GM19035 (cell line): ENCODE measurements around the gene NAV2.

Experiments
- ATAC-seq: cut with Tn5 transposase; IDR thresholded peaks from one replicate; pipeline ENCODE4 v1.9.1; 2021; ENCODE audit not compliant: unreplicated experiment

The NAV2 gene

DNA sequence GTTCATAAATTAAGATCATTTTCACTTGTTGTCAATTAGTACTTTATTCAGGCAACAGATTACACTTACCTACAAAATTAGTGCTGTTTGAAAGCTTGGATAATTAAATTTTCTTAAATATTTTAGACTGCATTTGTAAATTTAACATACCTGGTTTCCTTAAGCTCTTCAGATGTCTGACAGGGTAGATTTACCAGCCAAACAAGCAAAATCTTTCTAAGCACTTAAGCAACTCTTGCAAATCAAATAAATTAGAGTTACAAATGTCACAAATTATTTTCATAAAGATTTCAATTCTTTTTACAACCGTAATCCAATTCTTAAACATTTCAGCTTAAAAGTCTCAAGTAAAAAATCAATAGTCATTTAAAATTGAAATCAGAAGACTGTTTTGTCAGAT is 317.8 kb downstream of the NAV2 start:
- no peak for ATAC-seq

DNA sequence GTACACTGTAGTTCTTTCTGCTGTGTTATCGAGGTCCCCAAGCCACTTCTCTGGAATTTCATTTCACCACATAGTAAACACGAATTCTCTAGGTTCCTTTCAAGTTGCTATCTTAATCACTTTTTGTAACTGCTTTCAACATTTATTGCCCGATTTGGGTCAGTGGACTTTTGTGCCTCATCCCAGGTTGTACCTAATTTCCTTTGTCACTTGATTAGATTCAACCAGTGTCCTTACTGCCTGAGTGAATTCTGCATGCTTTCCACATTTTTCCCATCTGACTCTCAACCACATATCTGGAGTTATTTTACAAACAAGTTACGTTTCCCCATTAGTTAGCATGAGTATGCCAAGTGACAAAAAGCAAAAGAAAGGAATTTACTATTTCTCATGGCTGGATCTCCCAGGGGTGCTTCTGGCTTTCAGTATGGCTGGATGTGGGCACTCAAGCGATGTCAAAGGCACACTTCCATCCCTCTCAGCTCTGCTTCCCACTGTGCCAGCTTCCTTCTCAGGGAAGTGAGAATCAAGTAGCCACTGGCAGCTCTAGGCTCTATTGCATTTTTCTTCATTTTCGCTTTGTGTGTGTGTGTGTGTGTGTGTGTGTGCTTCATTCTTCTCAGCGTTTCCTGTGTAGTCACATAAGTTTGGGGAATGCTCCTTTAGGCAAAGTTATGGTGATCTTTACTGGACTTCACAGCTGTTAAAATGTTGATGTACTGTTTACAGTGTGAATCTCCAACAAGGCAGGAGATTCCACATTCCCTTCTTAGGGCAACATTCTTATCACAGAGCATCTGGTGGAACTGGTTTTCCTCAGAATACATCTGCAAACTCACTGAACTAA is 318.7 kb downstream of the NAV2 start:
- no peak for ATAC-seq

DNA sequence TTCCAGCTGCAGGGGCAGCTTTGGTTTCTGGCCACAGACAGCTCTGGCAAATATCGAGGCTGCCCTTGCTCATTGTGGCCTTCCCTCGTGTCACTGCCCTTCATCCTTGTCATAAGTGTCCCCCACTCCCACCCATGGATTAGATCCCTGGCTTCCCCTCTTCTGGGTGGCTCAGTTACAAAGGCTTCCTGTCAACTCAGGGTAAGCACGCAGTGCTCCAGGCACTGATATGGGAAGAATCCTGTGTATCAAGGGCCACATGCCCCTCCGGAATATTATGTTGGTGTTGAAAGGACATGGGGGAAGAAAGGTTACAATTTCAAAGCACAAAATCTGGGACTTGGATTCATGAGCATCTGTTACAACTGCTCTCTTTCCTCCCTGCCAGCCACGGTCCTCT is 319.5 kb downstream of the NAV2 start:
- ATAC-seq = no peak

DNA sequence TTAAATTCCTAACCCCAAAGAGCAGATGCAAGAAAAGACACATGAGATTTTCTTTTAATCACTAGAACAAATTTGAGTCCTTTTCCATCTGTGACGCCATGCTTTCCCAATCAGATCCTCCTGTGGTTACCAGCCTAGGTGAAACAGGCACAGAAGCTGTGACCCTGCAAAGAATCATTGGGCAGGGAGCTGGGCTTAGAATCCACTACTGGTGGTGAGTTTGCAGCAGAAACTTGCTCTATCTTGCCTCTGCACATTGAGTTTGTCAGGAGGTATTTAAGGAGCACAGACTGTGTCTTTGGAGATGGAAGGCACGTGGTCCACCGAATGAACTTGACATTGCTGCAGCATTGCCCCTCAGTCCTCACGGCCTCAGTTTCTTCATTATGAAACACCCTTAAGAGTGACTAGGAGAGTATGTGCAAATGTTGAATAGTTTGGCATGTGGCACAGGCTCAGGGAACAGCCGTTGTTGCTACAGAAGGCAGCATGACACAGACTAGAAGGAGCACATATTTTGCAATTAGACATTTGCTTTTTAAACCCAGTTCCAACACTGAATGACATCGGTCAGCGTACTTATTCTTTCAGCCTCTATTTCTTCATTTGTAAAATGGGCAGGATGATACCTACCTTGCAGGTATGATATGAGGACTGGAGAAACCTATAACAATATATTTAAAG is 320.1 kb downstream of the NAV2 start:
- no peak for ATAC-seq

DNA sequence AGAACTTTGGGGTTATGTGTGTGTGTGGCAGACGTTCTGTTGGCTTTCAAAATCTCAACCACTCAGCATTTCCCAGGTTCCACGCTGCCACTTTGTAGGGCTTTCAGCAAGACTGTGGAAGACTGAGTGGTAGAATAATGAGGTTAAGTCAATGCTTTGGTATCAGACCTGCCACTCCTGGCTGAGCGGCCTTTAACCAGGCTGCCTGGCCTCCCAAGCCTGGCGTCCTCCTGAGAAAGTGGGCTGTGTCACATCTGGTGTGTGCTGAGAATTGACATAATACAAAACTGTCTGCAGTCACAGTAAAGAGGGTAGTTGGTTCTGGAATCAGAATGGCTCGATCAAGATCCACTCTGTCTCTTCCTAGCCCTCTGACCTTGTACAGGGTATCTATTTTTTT is 321.2 kb downstream of the NAV2 start:
- ATAC-seq = no peak

DNA sequence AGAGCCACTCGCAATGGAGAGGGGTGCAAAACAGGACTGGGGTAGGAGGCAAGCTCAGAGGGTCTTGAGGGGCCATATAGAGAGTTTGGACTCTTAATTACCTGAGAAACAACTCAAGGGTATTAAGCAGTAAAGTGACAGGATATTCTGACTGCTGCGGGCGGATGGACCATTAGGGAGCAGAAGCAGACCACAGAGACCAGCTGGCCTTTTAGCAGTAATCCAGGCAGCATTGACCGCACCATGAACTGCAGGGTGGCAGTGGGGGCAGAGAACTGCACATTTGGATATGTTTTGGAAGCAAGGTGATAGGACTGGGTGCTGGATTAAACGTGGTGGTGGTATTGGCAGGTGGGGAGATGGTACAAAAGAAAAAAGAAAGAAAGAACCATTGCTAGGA is 322.3 kb downstream of the NAV2 start:
- ATAC-seq = no peak

DNA sequence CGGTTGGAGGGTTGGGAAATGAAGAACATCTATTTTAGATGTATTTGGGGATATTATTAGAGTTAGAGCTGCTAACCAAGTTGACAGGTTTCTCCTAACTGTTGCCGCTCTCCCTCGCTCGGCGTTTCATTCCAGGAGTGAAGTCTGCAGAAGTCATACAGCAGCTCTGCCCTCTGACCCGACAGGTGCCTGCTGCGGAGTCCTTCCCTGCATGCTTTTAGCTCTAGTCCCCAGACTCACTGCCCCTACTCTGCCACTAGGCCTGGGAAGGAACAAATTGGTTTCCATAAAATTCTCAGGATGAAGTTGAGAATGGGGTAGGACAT is 322.7 kb downstream of the NAV2 start:
- ATAC-seq = no peak

DNA sequence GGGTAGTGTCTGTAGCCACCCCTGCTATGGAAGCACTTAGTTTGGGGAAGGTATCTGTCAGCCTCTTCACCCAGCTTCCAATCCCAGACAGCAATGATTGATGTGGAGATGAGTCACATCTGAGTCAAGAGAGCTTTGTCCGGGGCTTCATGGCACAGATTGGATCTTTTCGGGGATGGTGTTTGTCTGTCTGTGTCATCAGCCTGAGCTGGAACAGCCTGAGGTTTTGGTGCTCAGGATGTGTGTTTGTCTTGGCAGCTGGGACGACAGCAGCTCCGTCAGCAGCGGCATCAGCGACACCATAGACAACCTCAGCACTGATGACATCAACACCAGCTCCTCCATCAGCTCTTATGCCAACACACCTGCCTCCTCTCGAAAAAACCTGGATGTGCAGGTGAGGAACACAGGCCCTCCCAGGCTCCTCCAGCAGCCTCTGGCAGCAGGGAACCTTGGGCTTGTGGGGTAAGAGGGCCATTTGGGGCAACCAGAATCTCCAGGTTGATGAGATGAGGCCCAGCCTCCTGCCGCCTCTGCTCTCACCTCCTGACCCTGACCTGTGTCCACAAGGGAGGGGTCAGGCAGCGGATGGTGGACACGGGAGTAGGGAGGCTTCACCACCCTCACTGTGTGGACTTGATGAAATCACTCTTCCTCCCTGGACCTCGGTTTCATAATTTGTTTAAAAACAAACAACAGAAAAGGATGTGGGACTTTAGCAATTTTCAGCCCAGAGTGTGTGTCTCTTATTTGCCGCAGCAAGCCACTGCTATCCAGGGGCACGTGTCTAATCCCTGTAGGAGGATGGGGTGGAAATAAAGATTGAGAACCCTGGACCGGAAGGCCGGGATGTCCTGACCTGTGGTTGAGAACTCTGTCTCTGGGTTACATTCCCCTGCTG is 323.3 kb downstream of the NAV2 start:
- no peak for ATAC-seq

DNA sequence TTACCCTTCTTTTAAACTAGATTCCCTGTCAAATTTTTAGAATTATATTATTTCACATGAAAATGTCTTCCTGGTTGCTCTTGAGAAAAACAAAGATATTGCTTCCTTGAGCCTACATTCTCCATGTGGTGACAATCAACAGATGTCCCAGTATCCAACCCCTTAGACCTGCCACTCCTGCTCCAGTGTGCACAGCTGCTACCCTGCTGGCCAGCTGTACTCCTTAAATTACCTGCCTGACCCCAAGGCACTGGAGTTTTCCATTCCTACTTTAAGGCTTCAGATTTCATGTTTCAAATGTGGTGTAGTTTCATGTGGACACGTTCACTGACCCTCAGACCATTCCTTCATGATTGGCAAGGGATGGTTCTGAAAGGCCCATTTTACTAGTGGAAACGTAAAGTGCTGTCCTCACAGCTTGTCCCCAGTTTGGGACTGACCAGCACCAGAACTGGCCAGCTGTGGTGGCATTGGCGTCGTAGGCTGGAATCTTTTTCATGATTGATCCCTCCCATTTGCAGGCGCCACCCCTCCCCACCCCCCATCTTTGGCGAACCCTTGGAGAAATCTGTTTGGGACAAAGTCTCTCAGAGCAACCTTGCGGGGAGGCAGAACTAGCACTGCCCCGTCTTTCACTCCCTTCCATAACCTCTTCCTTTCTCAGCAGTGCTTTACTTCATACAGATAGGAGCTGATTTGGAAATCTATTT is 324.1 kb downstream of the NAV2 start:
- ATAC-seq = peak; percentile 8

DNA sequence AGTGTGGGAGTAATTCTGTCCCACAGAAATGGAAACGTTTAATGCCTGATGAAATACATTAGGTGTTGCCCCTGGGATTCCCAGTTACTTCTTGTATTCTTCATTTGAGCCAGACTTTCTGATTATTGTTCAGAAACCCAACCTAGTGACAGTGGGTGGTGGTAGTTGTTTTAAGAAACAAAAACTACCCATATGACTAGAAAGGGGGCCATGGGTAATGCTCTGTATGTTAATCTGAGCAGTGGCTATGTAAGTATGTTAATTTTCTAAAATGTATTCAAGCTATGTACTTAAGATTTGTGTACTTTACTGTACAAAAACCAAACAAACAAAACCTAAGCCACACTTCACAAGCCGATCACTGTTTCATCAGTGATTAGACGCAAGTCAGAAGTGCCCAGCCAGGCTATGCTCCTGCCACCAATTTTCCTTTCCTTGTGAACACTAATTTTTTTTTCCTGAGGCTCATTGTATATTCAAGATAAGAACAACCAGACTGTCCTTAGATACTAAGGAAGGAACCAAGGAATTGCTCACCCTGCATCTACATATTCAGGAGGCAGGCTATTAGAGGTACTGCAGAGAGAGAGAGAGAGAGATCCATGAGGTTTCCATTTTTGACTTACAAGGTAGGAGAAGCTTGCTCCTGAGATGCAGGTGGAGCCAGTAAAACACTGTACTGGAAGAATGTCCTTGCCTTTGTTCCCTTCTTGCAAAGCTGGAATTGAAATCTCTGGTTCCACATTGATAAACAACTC is 324.9 kb downstream of the NAV2 start:
- ATAC-seq = peak; percentile 63

DNA sequence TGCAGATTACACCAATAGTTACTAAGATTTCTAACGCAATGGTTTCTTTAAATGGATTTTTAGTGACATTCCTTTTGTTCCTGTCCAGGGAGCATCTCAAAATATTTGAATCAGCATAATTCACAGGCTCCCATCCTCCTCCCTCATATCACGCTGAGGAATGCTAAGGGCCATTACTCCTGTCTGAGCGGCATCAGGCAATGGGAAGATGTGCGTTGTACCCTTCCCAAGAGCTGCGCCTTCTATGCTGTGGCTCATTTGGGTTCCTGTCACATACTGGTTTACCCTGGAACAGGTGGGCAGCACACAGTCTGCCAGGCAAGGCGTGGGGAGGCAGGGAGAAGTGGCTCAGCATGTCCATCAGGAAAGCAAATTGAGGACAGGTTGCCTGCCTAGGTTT is 325.8 kb downstream of the NAV2 start:
- no peak for ATAC-seq

DNA sequence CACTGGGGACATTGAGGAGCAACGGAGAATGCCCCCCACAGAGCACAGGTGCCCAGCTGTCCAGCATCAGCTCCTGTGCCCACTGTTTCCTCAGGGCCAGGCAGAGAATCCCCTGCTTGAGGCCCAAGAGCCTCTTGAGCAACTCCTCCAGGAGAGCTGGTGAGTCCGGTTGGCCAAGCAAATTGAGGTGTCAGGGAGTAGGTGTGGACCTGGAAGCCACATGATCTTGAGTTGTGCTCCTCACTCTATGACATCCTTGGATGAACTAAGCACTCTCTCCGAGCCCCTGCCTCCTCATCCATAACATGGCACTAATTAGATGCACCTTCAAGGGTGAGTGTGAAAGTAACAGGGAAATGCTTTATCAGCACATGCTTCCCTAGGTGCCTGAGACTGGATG is 326.3 kb downstream of the NAV2 start:
- no peak for ATAC-seq

DNA sequence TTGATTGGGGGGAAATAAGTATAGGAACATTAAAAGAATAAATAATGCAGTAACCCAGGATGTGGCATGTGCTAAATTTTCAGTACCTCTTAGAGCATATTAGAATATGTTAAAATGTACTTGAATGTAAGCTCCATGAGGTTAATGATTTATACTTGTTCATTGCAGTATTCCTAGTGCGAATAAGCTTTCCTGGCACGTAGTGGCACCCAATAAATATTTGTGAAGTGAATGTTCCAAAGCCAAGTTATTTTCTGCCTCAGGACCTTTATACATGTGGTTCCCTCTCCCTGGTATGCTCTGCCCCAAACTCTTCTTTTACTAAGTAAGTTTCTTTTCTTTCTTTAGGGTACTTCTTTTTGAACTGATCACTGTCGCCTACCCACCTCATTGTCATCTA is 328.9 kb downstream of the NAV2 start:
- ATAC-seq = no peak

DNA sequence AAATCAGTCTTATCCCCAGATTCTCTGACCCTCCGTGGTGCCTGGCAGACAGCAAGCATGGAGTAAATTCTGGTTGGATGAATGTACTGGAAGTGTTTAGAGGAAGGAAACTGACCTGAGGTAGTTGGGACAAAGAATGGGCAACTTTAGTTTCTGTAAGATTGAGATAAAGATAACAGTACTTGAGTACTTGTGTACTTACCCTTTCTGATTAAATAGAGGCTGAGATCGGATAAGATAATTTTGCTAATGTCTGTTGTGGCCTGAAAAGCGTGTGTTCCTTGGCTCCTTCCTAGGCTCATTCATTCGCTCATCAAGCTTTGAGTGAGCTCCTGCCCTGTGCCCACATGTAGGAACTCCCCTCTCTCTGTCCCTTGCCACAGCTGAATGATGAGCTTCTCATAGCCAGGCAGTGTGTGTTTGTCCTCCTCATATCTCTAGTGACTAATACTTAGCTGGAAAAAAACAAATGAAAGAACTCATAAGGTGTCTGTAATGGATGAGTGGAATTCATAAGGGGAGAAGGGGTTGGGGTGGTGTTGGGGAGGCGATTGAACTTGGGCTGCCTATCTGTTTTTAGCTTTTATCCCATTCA is 329.5 kb downstream of the NAV2 start:
- ATAC-seq = no peak

DNA sequence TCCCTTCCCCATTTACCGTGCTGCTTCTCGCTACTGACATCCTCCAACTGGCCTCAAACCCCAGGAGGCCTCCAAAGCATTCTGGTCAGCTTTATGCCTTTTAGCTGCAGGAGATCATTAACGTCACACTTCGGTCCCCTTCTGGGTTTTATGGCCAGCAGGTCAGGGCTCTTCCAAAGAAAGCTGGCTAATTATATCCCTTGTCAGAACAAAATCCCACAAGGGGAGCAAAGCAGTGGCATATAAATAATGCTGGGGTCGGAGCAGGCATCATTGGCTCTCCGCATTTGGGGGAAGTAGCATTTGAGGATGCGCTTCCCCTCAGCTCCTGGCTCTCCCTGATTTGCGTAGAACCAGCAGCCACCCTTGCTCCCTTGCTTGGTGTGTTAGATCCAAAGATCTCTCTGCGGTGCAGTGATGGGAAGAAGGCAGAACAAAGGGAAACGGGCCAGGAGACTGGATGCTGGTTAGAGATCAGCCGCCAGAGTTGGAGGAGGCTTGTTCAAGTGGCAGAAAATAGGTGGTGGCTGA is 330.2 kb downstream of the NAV2 start:
- no peak for ATAC-seq

DNA sequence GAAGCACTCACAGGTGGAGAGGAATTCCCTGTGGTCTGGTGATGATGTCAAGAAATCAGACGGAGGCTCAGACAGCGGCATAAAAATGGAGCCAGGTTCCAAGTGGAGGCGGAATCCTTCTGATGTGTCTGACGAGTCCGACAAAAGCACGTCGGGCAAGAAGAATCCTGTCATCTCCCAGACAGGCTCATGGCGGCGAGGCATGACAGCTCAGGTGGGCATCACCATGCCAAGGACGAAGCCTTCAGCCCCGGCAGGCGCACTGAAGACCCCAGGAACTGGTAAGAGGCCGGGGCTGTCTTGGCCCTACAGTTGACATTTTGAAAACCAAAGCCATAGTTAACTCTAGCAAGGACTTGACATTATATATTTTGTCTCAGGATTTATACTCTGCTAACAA is 331.4 kb downstream of the NAV2 start:
- ATAC-seq = no peak

DNA sequence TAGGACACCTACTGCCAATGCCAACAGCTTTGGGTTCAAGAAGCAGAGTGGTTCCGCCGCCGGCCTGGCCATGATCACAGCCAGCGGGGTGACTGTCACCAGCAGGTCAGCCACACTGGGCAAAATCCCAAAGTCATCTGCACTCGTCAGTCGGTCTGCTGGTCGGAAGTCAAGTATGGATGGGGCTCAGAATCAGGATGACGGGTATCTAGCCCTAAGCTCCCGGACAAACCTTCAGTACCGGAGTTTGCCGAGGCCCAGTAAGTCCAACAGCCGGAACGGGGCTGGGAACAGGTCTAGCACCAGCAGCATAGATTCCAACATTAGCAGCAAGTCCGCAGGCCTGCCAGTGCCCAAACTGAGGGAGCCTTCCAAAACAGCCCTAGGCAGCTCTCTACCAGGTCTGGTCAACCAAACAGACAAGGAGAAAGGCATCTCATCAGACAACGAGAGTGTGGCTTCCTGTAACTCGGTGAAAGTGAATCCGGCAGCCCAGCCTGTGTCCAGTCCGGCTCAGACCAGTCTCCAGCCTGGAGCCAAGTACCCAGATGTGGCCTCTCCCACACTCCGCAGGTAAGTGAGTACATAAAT is 332.6 kb downstream of the NAV2 start:
- no peak for ATAC-seq

DNA sequence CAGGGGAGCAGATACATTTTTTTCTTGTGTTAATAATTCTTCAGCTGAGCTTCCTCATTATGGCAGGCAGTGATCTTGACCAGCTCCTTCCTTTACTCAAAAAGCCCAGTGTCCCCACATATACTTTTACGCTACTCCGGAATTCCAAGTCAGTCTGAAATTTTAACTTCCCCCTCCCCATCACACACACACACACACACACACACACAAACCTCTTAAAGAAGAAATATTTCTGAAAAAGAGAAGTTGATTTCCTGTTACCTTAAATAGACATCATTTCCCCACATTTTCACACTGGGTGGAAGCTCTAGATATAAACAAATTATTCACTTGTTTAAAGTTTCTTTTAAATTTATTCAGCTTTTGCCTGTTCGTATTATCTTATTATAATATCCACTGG is 333.8 kb downstream of the NAV2 start:
- ATAC-seq = no peak

DNA sequence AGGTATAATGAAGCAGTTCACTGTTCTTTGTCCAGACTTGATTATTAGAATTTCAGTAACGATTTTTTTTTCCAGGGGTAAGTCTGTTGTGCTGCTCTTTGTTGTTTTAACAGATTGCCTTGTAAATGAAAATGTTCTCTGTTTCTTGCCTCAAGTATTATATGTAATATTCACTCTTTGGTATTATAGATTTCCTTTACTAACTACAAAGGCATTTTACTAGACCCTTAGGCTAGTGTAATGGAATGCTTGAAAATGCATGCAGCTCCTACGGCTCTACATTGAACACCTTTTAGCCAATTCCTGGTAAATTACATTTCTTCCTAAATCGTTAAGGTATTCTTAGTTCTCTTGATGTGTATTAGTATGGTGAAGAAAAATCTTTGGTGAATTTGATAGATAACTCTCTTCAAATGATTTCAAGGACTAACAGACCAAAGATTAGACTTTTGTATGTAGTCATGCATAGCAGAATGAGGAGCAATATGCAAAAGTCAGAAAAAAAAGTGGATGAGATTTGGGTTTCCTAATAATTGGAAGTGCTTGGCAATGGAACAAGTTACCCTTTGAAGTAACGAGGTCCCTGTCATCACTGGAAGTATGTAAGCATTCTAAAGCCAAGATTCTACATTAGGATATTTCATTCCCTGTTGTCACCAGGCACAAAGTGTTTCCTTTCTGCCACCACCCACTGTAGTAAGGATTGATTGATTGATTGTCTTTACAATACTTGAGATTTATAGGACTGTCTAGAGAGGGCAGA is 334.6 kb downstream of the NAV2 start:
- no peak for ATAC-seq
